Smooth muscle cell (in vitro differentiated cells): ENCODE data around the gene UCN. TPM values are rescaled to one million over a fixed set of nuclear protein-coding genes. Genes with fewer than 3 reads are reported as not detected.

ENCODE experiments used
- DNase-seq: peaks from one replicate; lab custom pipeline; 2025; ENCODE audit not compliant: unreplicated experiment; lab: John Stamatoyannopoulos, UW
- H2AFZ ChIP-seq: fragments of 200-600 bp; sonication (generic); 2 replicates; pipeline ENCODE4 v1.6.0; 2016; ENCODE audit warnings: antibody characterized with exemption, low read depth, mild to moderate bottlenecking
- H3F3A ChIP-seq: fragments of 200-600 bp; sonication (generic); 2 replicates; pipeline ENCODE4 v1.6.0; 2017; ENCODE audit warnings: antibody characterized with exemption, low read depth
- H3K27ac ChIP-seq: fragments of 200-600 bp; sonication (generic); 2 replicates; pipeline ENCODE4 v1.5.1; 2016; ENCODE audit warnings: low read depth, mild to moderate bottlenecking
- H3K27me3 ChIP-seq: fragments of 200-600 bp; sonication (generic); 2 replicates; pipeline ENCODE4 v1.6.1; 2016; ENCODE audit warnings: low read depth, mild to moderate bottlenecking
- H3K36me3 ChIP-seq: fragments of 200-600 bp; sonication (generic); 2 replicates; pipeline ENCODE4 v1.5.1; 2016; ENCODE audit warnings: low read depth
- H3K4me1 ChIP-seq: fragments of 200-600 bp; sonication (generic); 2 replicates; pipeline ENCODE4 v1.5.1; 2016; ENCODE audit warnings: low read depth
- H3K4me2 ChIP-seq: fragments of 200-600 bp; sonication (generic); 2 replicates; pipeline ENCODE4 v1.6.0; 2016; ENCODE audit warnings: mild to moderate bottlenecking
- H3K4me3 ChIP-seq: fragments of 200-600 bp; sonication (generic); 2 replicates; pipeline ENCODE4 v1.5.1; 2016; ENCODE audit warnings: mild to moderate bottlenecking
- H3K79me2 ChIP-seq: fragments of 200-600 bp; sonication (generic); 2 replicates; pipeline ENCODE4 v1.6.0; 2016; ENCODE audit warnings: low read depth, mild to moderate bottlenecking
- H3K9ac ChIP-seq: fragments of 200-600 bp; sonication (generic); 2 replicates; pipeline ENCODE4 v1.6.0; 2016; ENCODE audit warnings: low read depth
- H3K9me3 ChIP-seq: fragments of 200-600 bp; sonication (generic); replicated peaks from 2 replicates; pipeline ENCODE4 v1.5.1; 2016; ENCODE audit warnings: low read depth
- H4K20me1 ChIP-seq: fragments of 200-600 bp; sonication (generic); 2 replicates; pipeline ENCODE4 v1.6.0; 2016; ENCODE audit warnings: low read depth
- CTCF ChIP-seq: fragments of 200-600 bp; sonication (generic); IDR thresholded peaks from 2 replicates; pipeline ENCODE4 v1.5.1; 2017; ENCODE audit warnings: borderline replicate concordance, mild to moderate bottlenecking, antibody characterized with exemption; ENCODE audit not compliant: insufficient read depth, poor library complexity, severe bottlenecking
- WGBS: methylation state at CpG from one replicate; pipeline ENCODE4 v1.1.7; 2016; ENCODE audit warnings: low lambda C conversion rate; 5-methylcytosine and 5-hydroxymethylcytosine counted together
- polyA plus RNA-seq: library from polyadenylated mRNA; unstranded; fragments of >200 nt; fragmentation: Nextera tagmentation; extraction: Ambion mirVana; gene quantifications from 2 replicates; pipeline ENCODE4 v1.2.1, GENCODE V29; 2016
- total RNA-seq: library from RNA; depleted of rRNA; stranded (reverse); fragments of >200 nt; gene quantifications from 2 replicates; pipeline ENCODE4 v1.2.3, GENCODE V29; 2014

The UCN gene
- total and polyA plus RNA-seq, 2 experiments from 2014 or later, result 0.36 to 3.6 TPM

GRCh38 chr2:27296481-27296880, 11.8 kb downstream of the UCN start:
- H3K4me1 ChIP-seq, result no peaks in the 10 kb centered on the region
- no peak overlapping the region for H3K4me2 ChIP-seq
- H3K79me2 ChIP-seq, result no peaks in the 10 kb centered on the region
- H3K36me3 ChIP-seq, result no peaks in the 10 kb centered on the region
- DNase-seq, result no peak
- no peak overlapping the region for H2AFZ ChIP-seq
- no peaks in the 10 kb centered on the region for H3K9me3 ChIP-seq
- H3F3A ChIP-seq, result no peaks in the 10 kb centered on the region
- H3K4me3 ChIP-seq, result no peak overlapping the region
- H3K27me3 ChIP-seq, result peaks cover under 1% of the 10 kb centered on the region
- no peaks in the 10 kb centered on the region for H4K20me1 ChIP-seq
- no peak for TF ChIP-seq CTCF
- no peak overlapping the region for H3K27ac ChIP-seq
- WGBS, result 84% methylated on average over 4 of the region's 4 CpGs
- H3K9ac ChIP-seq, result no peak overlapping the region

- H3K4me3 ChIP-seq, result no peak overlapping the region
- H3K9me3 ChIP-seq, result no peaks in the 10 kb centered on the region
- no peaks in the 10 kb centered on the region for H3K4me1 ChIP-seq
- no peak overlapping the region for H3K27ac ChIP-seq
- H3K9ac ChIP-seq, result no peak overlapping the region
- no peak overlapping the region for H2AFZ ChIP-seq
- no peaks in the 10 kb centered on the region for H4K20me1 ChIP-seq
- H3K36me3 ChIP-seq, result no peaks in the 10 kb centered on the region
- H3K27me3 ChIP-seq, result peaks cover 6% of the 10 kb centered on the region
- H3K4me2 ChIP-seq, result no peak overlapping the region
- H3K79me2 ChIP-seq, result no peaks in the 10 kb centered on the region
- no peak for TF ChIP-seq CTCF
- 95% methylated on average over 8 of the region's 8 CpGs for WGBS
- H3F3A ChIP-seq, result no peaks in the 10 kb centered on the region
- DNase-seq, result no peak
Measured at GRCh38 chr2:27294928-27295327, 13.3 kb downstream of the UCN start.

- Histone ChIP-seq H3K4me2 (no peak overlapping the region), H3K27ac (no peak overlapping the region), H2AFZ (no peak overlapping the region), H3K36me3 (no peaks in the 10 kb centered on the region), H3K79me2 (no peaks in the 10 kb centered on the region), H3F3A (no peaks in the 10 kb centered on the region), H3K9me3 (no peaks in the 10 kb centered on the region), H3K9ac (no peak overlapping the region), H3K4me1 (no peaks in the 10 kb centered on the region), H3K4me3 (no peak overlapping the region), H4K20me1 (no peaks in the 10 kb centered on the region), H3K27me3 (peaks cover 14% of the 10 kb centered on the region)
- DNase-seq, result no peak
- no peak for TF ChIP-seq CTCF
- WGBS, result 41% methylated on average over 6 of the region's 6 CpGs
Measured at GRCh38 chr2:27291865-27292264, 16.4 kb downstream of the UCN start.

- no peak for DNase-seq
- TF ChIP-seq CTCF, result no peak
- WGBS, result 97% methylated on average over 5 of the region's 5 CpGs
Measured at GRCh38 chr2:27290549-27290948, 17.7 kb downstream of the UCN start.

More at GRCh38 chr2:27290549-27290948, 17.7 kb downstream of the UCN start:
- Histone ChIP-seq H3K9me3 (no peaks in the 10 kb centered on the region), H3K9ac (no peak overlapping the region), H3F3A (no peaks in the 10 kb centered on the region), H3K79me2 (no peaks in the 10 kb centered on the region), H3K27me3 (peaks cover 14% of the 10 kb centered on the region), H3K4me1 (no peaks in the 10 kb centered on the region), H3K36me3 (no peaks in the 10 kb centered on the region), H3K27ac (no peak overlapping the region), H3K4me2 (no peak overlapping the region), H2AFZ (no peak overlapping the region), H3K4me3 (no peak overlapping the region), H4K20me1 (no peaks in the 10 kb centered on the region)
